Measurements from ENCODE around the gene SLC16A13.

GRCh38 chr17:7084088-7084487 is 48.3 kb downstream of the SLC16A13 start:
- TF ChIP-seq CHD1 (IDR thresholded peaks at IDR 0.05; ENCODE audit: low read depth, low read length) (no peak), CTCF (conservative IDR thresholded peaks at IDR 0.05; ENCODE audit: low read depth, low read length) (no peak), RAD21 (IDR thresholded peaks at IDR 0.05; ENCODE audit: low read length) (no peak)
